Ascending aorta (tissue), 2 donors: Measurements from ENCODE around the gene CTDP1. TPM values are rescaled to one million over a fixed set of nuclear protein-coding genes. Genes with fewer than 3 reads are reported as not detected.

Experiments
- DNase-seq, 2 donors: peaks; one replicate each; pipeline ENCODE4 v3.0.0-alpha.2; 2019; ENCODE audit warnings: low spot score in 2 of 2
- H3K27ac ChIP-seq, 2 donors: fragments of 200-600 bp; sonication (generic); one replicate each; pipeline ENCODE4 v1.5.1; 2016 to 2017; ENCODE audit warnings: mild to moderate bottlenecking in 1 of 2
- H3K27me3 ChIP-seq: fragments of 200-600 bp; sonication (generic); one replicate; pipeline ENCODE4 v1.5.1; 2017
- H3K36me3 ChIP-seq, 2 donors: fragments of 200-600 bp; sonication (generic); one replicate each; pipeline ENCODE4 v1.5.1; 2016
- H3K4me1 ChIP-seq, 2 donors: fragments of 200-600 bp; sonication (generic); one replicate each; pipeline ENCODE4 v1.5.1; 2016 to 2017; ENCODE audit warnings: mild to moderate bottlenecking in 1 of 2
- H3K4me3 ChIP-seq, 2 donors: fragments of 200-600 bp; sonication (generic); one replicate each; pipeline ENCODE4 v1.5.1; 2016 to 2017; ENCODE audit warnings: mild to moderate bottlenecking in 1 of 2
- H3K9me3 ChIP-seq, 2 donors: fragments of 200-600 bp; sonication (generic); one replicate each; pipeline ENCODE4 v1.5.1; 2016
- CTCF ChIP-seq, 3 experiments: fragments of 200-600 bp in 2 of 3; fragments of 450-650 bp in 1 of 3; sonication (generic) in 2 of 3; IDR thresholded peaks; one replicate each; pipeline ENCODE4 v1.5.1; 2016 to 2019; ENCODE audit warnings: antibody characterized with exemption in 3 of 3, mild to moderate bottlenecking in 1 of 3, moderate library complexity in 1 of 3
- intact Hi-C: fragments of 100-400 bp; cut with DNase I; formaldehyde crosslinking; loops from one replicate; pipeline ENCODE4 v1.15.1; 2023
- total RNA-seq: library from RNA; depleted of rRNA; stranded (reverse); fragments of >200 nt; gene quantifications from one replicate; pipeline ENCODE4 v1.1.0, GENCODE V29; 2016

CTDP1 gene
- total RNA-seq, 1 donor from 2014 or later = 31.7 TPM

- intact Hi-C loops = loop anchor here (2.0 kb wide), 1 partner anchor 49 kb away; no protein-coding TSS in a partner anchor
- TF ChIP-seq CTCF (IDR thresholded peaks at IDR 0.05) = no peak
- Histone ChIP-seq H3K36me3 (no peaks in the 10 kb centered on the region), H3K27ac (peak overlapping the region; percentile 46 to 75), H3K4me3 (peak overlapping the region in 1 of 2 donors; percentile 38), H3K4me1 (peaks cover 0 to 5% of the 10 kb centered on the region in 2 donors), H3K9me3 (no peaks in the 10 kb centered on the region), H3K27me3 (no peaks in the 10 kb centered on the region)
- peak in 1 of 2 donors; percentile 68 for DNase-seq
Measured at GRCh38 chr18:79637921-79638909, 41.4 kb upstream of the CTDP1 start.

- Histone ChIP-seq H3K27me3 (no peaks in the 10 kb centered on the region), H3K4me1 (peaks cover 0 to 5% of the 10 kb centered on the region in 2 donors), H3K9me3 (no peaks in the 10 kb centered on the region), H3K4me3 (peak overlapping the region in 1 of 2 donors; percentile 38), H3K27ac (peak overlapping the region; percentile 46 to 75), H3K36me3 (no peaks in the 10 kb centered on the region)
- intact Hi-C loops = loop anchor here (2.0 kb wide), 1 partner anchor 50 kb away; no protein-coding TSS in a partner anchor
- no peak for DNase-seq
- peak in 1 of 3 experiments; percentile 11 for TF ChIP-seq CTCF (IDR thresholded peaks at IDR 0.05)
Measured at GRCh38 chr18:79639072-79639829, 40.4 kb upstream of the CTDP1 start.

- no peak for DNase-seq
- intact Hi-C loops = no loop called here
- TF ChIP-seq CTCF (IDR thresholded peaks at IDR 0.05) = no peak
- H3K9me3 ChIP-seq = no peaks in the 10 kb centered on the region
- no peak overlapping the region for H3K4me3 ChIP-seq
- no peaks in the 10 kb centered on the region for H3K36me3 ChIP-seq
- H3K4me1 ChIP-seq = peaks cover 0 to 5% of the 10 kb centered on the region in 2 donors
- no peaks in the 10 kb centered on the region for H3K27me3 ChIP-seq
- no peak overlapping the region for H3K27ac ChIP-seq
Measured at GRCh38 chr18:79640064-79640672, 39.4 kb upstream of the CTDP1 start.

- no peaks in the 10 kb centered on the region for H3K36me3 ChIP-seq
- intact Hi-C loops = no loop called here
- peaks cover 0 to 5% of the 10 kb centered on the region in 2 donors for H3K4me1 ChIP-seq
- H3K4me3 ChIP-seq = no peak overlapping the region
- no peak overlapping the region for H3K27ac ChIP-seq
- H3K27me3 ChIP-seq = no peaks in the 10 kb centered on the region
- H3K9me3 ChIP-seq = no peaks in the 10 kb centered on the region
- no peak for TF ChIP-seq CTCF (IDR thresholded peaks at IDR 0.05)
- DNase-seq = no peak
Measured at GRCh38 chr18:79640875-79641274, 38.7 kb upstream of the CTDP1 start.

- intact Hi-C loops = no loop called here
- no peaks in the 10 kb centered on the region for H3K27me3 ChIP-seq
- TF ChIP-seq CTCF (IDR thresholded peaks at IDR 0.05) = no peak
Measured at GRCh38 chr18:79641722-79642497, 37.7 kb upstream of the CTDP1 start.

More at GRCh38 chr18:79641722-79642497, 37.7 kb upstream of the CTDP1 start:
- Histone ChIP-seq H3K9me3 (no peaks in the 10 kb centered on the region), H3K4me3 (no peak overlapping the region), H3K4me1 (peaks cover 0 to 5% of the 10 kb centered on the region in 2 donors), H3K36me3 (no peaks in the 10 kb centered on the region), H3K27ac (no peak overlapping the region)
- no peak for DNase-seq
